Activated naive CD8-positive, alpha-beta T cell treated with anti-CD3 and anti-CD28 coated beads for 36 hours (primary cell): ENCODE measurements around the gene PATE3. TPM values are rescaled to one million over a fixed set of nuclear protein-coding genes. Genes with fewer than 3 reads are reported as not detected.

ENCODE experiments used
- DNase-seq: peaks from one replicate; pipeline ENCODE4 v3.0.0; 2021
- H3K27ac Mint-ChIP-seq: one replicate; pipeline ENCODE4 v1.8.0; 2022; ENCODE audit warnings: mild to moderate bottlenecking, moderate library complexity, mixed read lengths
- H3K27me3 Mint-ChIP-seq: one replicate; pipeline ENCODE4 v1.8.0; 2022; ENCODE audit warnings: mild to moderate bottlenecking, mixed read lengths
- H3K36me3 Mint-ChIP-seq: one replicate; pipeline ENCODE4 v1.8.0; 2021; ENCODE audit warnings: mild to moderate bottlenecking, mixed read lengths
- H3K4me1 Mint-ChIP-seq: one replicate; pipeline ENCODE4 v1.8.0; 2021; ENCODE audit warnings: mixed read lengths
- H3K4me3 Mint-ChIP-seq: one replicate; pipeline ENCODE4 v1.8.0; 2022; ENCODE audit warnings: mild to moderate bottlenecking, moderate library complexity, mixed read lengths
- H3K9me3 Mint-ChIP-seq: one replicate; pipeline ENCODE4 v1.8.0; 2022; ENCODE audit warnings: mixed read lengths
- total RNA-seq, 2 experiments: library from RNA; stranded (reverse); gene quantifications; one replicate each; pipeline ENCODE4 v1.2.3, GENCODE V29; 2021

Gene PATE3, protein sequence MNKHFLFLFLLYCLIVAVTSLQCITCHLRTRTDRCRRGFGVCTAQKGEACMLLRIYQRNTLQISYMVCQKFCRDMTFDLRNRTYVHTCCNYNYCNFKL
- not detected for total RNA-seq

- Mint-ChIP-seq H3K9me3 (peaks cover 1% of the 10 kb centered on the region), H3K27ac (no peak within 1 kb of the TSS), H3K4me3 (no peak within 1 kb of the TSS), H3K27me3 (no peaks in the 10 kb centered on the region), H3K4me1 (no peaks in the 10 kb centered on the region), H3K36me3 (no peaks in the 10 kb centered on the region)
- DNase-seq: no peak
Observed at GRCh38 chr11:125787827-125788226, at the start of gene PATE3. TSS of gene PATE3 (plus strand) at chr11:125788127. CDS start at chr11:125788152, 25 bp downstream.

DNA sequence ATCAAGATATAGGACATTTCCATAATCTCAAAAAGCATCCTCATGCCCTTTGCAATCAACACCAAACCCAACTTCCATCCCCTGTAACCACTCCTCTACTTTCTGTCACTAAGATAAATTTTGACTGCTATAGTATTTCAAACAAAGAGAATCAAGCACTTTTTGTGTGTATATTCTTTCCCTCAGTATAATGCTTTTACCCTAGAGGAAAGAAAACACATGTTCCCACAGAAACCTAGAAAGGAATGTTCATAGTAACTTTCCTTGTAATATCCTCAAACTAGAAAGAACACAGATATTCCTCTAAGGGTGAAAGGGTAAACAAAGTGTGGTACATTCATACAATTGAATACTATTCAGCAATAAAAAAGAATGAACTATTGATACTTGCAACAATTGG lies 47.3 kb upstream of the PATE3 start:
- Mint-ChIP-seq H3K27ac (no peak overlapping the region), H3K36me3 (no peaks in the 10 kb centered on the region), H3K9me3 (peaks cover 7% of the 10 kb centered on the region), H3K4me1 (no peaks in the 10 kb centered on the region), H3K27me3 (peaks cover 10% of the 10 kb centered on the region), H3K4me3 (no peak overlapping the region)
- no peak for DNase-seq

GRCh38 chr11:125743681-125744080 lies 44.2 kb upstream of the PATE3 start:
- Mint-ChIP-seq H3K27me3 (peaks cover 10% of the 10 kb centered on the region), H3K4me3 (no peak overlapping the region)

DNA sequence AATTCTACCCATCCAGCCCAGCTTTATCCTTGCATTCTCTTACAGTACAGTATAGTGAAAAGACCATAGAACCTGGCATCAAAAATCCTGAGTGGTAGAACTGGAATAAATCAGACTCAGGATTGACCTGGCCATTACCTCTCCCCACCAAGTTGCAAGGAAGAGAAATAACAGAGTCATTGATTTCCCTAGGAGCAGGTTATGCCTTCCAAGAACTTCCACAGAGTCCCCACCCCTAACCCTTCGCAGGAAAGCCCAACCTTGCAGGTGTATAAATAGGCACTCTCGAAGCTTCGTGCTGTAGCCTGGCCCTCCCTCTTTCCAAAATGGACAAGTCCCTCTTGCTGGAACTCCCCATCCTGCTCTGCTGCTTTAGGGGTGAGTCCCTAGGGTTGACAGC lies 41.9 kb upstream of the PATE3 start, which contains the start of gene PATE1:
Gene PATE1 (plus strand): TSS at position 301 of the 400 bp plus-strand sequence. CDS start 26 bp downstream, at position 327.
- Mint-ChIP-seq H3K4me3 (no peak within 1 kb of the TSS), H3K27me3 (peaks cover 14% of the 10 kb centered on the region)

More at GRCh38 chr11:125743681-125744080, 44.2 kb upstream of the PATE3 start:
- Mint-ChIP-seq H3K36me3 (no peaks in the 10 kb centered on the region), H3K27ac (no peak overlapping the region), H3K4me1 (no peaks in the 10 kb centered on the region), H3K9me3 (no peaks in the 10 kb centered on the region)
- no peak for DNase-seq

DNA sequence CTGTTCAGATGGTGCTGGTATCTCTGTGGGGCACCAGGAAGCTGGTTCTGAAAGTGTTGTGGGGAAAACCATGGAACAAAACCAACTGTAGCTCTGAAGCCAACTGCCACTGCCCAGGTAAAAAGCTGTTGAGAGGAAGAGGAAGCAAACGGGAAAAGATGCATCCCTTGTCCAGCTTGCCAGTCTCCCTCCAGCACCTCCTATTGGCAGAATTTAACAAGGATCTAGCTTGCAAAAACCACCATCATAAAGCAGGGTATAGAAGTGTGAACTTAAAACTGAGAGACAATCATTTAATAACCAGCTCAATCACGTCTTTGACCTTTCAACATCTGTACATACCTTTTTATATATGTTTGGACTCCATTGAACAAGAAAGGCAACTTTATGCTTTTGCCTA lies 37.3 kb upstream of the PATE3 start:
- Mint-ChIP-seq H3K9me3 (no peaks in the 10 kb centered on the region), H3K27me3 (peaks cover 15% of the 10 kb centered on the region), H3K4me1 (no peaks in the 10 kb centered on the region), H3K4me3 (no peak overlapping the region), H3K36me3 (no peaks in the 10 kb centered on the region), H3K27ac (no peak overlapping the region)
- no peak for DNase-seq

More for the DNA sequence above, 41.9 kb upstream of the PATE3 start, which contains the start of gene PATE1:
- no peaks in the 10 kb centered on the region for H3K9me3 Mint-ChIP-seq
- H3K36me3 Mint-ChIP-seq: no peaks in the 10 kb centered on the region
- H3K27ac Mint-ChIP-seq: no peak within 1 kb of the TSS
- no peaks in the 10 kb centered on the region for H3K4me1 Mint-ChIP-seq
- DNase-seq: no peak

- H3K4me1 Mint-ChIP-seq: no peaks in the 10 kb centered on the region
- no peak overlapping the region for H3K27ac Mint-ChIP-seq
- H3K27me3 Mint-ChIP-seq: peaks cover 21% of the 10 kb centered on the region
- peaks cover 2% of the 10 kb centered on the region for H3K36me3 Mint-ChIP-seq
- H3K4me3 Mint-ChIP-seq: no peak overlapping the region
- DNase-seq: no peak
- peaks cover 11% of the 10 kb centered on the region for H3K9me3 Mint-ChIP-seq
Observed at GRCh38 chr11:125756050-125756449, 31.9 kb upstream of the PATE3 start.

- H3K9me3 Mint-ChIP-seq: peaks cover 11% of the 10 kb centered on the region
- H3K4me3 Mint-ChIP-seq: no peak overlapping the region
- H3K4me1 Mint-ChIP-seq: no peaks in the 10 kb centered on the region
- no peak overlapping the region for H3K27ac Mint-ChIP-seq
- H3K36me3 Mint-ChIP-seq: peaks cover 2% of the 10 kb centered on the region
- peaks cover 11% of the 10 kb centered on the region for H3K27me3 Mint-ChIP-seq
- DNase-seq: no peak
Observed at GRCh38 chr11:125762445-125762844, 25.5 kb upstream of the PATE3 start.

DNA sequence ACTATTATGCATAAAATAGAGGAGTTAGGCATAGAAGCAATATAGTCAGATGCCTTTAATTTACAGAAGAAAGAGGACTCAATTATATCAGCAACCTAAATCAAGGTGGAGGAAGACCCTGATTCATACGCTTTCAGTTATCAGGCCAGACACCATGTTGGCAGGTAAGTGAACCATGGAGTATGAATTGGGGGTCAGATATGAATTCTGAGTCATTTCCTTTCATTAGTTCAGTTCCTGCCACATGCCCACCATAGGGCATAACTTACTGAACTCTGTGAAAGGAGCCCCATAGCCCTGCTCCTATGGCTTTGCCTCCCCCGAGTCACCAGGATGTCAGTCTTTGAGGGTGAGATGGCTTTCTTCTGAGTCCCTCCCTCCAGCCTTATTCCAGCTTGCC lies 24.4 kb upstream of the PATE3 start:
- DNase-seq: no peak
- H3K36me3 Mint-ChIP-seq: peaks cover 2% of the 10 kb centered on the region
- H3K4me1 Mint-ChIP-seq: no peaks in the 10 kb centered on the region
- H3K4me3 Mint-ChIP-seq: no peak overlapping the region
- H3K27ac Mint-ChIP-seq: no peak overlapping the region
- peaks cover 5% of the 10 kb centered on the region for H3K9me3 Mint-ChIP-seq
- H3K27me3 Mint-ChIP-seq: peaks cover 20% of the 10 kb centered on the region

DNA sequence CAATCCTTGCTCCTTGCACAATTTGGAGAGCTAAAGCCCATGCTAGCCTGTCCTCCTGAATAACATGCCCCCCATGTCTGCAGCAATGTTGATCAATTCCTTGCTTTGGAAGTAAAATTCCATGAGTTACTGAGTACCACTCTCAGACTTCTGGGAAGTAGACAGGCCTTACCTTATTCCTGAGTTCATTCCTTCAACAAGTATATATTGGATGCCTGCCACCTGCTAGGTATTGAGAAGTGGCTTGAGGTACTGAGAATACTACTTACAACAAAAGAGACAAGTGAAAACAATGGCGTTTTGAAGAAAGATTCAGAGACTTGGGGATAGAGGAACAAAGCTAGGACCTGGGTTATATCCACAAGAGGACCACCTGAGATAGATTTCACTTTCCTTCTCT lies 21.7 kb upstream of the PATE3 start:
- Mint-ChIP-seq H3K4me3 (no peak overlapping the region), H3K27ac (no peak overlapping the region), H3K36me3 (no peaks in the 10 kb centered on the region), H3K27me3 (peaks cover 25% of the 10 kb centered on the region), H3K9me3 (no peaks in the 10 kb centered on the region), H3K4me1 (no peaks in the 10 kb centered on the region)
- DNase-seq: no peak

GRCh38 chr11:125768336-125769046 lies 19.4 kb upstream of the PATE3 start:
- peaks cover 30% of the 10 kb centered on the region for H3K27me3 Mint-ChIP-seq
- no peaks in the 10 kb centered on the region for H3K4me1 Mint-ChIP-seq
- H3K36me3 Mint-ChIP-seq: no peaks in the 10 kb centered on the region
- H3K9me3 Mint-ChIP-seq: no peaks in the 10 kb centered on the region
- H3K27ac Mint-ChIP-seq: no peak overlapping the region
- H3K4me3 Mint-ChIP-seq: no peak overlapping the region
- DNase-seq: no peak

DNA sequence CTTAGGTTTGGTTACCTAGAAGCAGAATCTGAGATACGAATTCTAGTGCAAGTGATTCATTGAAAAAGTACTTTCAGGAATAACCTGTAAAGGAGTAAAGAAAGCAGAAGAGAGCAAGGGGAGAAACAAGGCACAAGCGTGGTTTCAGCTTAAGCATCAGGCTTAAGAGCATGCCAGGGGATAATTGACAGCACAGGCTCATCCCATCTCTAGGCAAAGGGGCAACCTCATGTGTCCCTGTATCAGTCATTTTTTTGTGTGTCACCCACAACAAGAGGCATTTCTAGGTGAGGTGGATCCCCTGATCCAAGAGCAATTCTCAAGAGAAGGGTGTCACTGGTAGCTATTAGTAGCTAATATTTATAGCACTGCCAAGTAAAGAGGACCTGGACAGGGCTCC lies 17.3 kb upstream of the PATE3 start:
- Mint-ChIP-seq H3K36me3 (no peaks in the 10 kb centered on the region), H3K4me1 (no peaks in the 10 kb centered on the region), H3K9me3 (no peaks in the 10 kb centered on the region), H3K27me3 (peaks cover 30% of the 10 kb centered on the region), H3K4me3 (no peak overlapping the region), H3K27ac (no peak overlapping the region)
- DNase-seq: no peak

DNA sequence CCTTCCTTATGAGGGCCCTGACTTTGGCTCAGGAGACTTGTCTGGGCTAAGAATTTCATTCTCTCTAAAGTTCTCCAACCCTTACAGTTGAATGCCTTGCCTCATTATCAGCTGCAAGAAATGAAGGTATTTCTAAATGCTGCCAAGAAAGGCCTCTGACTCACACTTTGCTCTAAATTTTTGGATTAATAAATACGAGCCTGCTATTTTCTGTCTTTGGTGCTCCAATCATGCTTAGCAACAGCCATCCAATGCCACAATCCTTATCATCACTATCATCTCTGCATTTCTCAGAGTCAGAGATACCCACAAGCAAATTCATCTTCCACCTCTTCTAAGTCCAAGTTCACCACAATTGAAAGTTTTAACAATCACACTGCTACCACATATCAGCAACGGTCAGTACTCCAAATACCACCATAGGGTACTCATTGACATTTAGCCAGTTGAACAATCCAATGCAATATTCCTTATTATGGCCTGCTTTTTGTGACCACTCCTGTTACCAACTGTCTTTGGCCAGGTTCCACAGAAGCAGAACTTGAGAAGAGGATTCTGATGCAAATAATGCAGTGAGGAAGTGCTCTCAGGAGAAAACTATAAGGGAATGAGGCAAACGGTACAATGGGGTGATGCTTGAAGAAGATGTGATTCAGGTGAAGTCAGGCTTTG lies 15.0 kb upstream of the PATE3 start:
- Mint-ChIP-seq H3K27ac (no peak overlapping the region), H3K4me3 (no peak overlapping the region), H3K27me3 (peaks cover 26% of the 10 kb centered on the region), H3K36me3 (no peaks in the 10 kb centered on the region), H3K9me3 (no peaks in the 10 kb centered on the region), H3K4me1 (no peaks in the 10 kb centered on the region)
- DNase-seq: no peak

DNA sequence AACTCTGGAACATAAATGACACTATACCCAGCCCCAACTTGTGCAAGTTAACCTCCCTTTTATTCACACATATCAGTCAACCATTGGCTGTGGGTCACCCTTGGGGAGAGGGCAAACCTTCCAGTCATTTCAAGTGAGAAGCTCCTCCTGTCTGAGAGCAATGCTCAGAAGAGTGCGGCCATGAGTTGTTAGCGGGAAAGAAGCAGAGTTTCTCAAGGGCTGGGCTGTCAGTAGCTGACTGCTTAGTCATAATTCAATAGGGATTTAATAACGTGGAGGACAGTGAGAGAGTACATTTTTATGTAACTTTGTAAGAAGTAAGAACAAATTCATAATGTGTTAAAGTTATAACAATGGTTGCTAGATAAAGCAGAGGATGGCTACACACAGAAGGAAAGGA lies 14.4 kb upstream of the PATE3 start:
- no peak for DNase-seq
- no peak overlapping the region for H3K27ac Mint-ChIP-seq
- H3K36me3 Mint-ChIP-seq: no peaks in the 10 kb centered on the region
- H3K4me3 Mint-ChIP-seq: no peak overlapping the region
- H3K4me1 Mint-ChIP-seq: no peaks in the 10 kb centered on the region
- no peaks in the 10 kb centered on the region for H3K9me3 Mint-ChIP-seq
- peaks cover 24% of the 10 kb centered on the region for H3K27me3 Mint-ChIP-seq

DNA sequence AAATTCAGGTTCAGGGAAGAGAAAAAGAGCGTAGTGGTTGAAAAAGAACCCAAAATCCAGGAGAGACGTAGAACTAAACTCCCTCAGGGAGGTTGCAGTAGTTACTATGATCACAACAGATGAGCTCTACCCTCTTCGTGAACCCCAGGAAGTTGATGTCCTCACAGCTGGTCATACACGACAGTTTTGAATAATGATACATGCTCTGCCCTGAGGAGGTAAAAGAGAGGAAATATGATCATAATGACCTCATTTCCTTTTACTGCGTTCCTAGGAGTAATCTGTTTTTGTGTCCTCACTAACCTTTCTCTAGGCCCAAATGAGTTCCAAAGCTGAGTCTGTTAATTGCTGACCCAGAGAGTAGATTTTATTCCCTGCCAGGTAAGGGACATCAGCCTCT lies 10.6 kb upstream of the PATE3 start:
- Mint-ChIP-seq H3K9me3 (no peaks in the 10 kb centered on the region), H3K27me3 (peaks cover 20% of the 10 kb centered on the region), H3K4me3 (no peak overlapping the region), H3K4me1 (no peaks in the 10 kb centered on the region), H3K27ac (no peak overlapping the region), H3K36me3 (no peaks in the 10 kb centered on the region)
- DNase-seq: no peak

DNA sequence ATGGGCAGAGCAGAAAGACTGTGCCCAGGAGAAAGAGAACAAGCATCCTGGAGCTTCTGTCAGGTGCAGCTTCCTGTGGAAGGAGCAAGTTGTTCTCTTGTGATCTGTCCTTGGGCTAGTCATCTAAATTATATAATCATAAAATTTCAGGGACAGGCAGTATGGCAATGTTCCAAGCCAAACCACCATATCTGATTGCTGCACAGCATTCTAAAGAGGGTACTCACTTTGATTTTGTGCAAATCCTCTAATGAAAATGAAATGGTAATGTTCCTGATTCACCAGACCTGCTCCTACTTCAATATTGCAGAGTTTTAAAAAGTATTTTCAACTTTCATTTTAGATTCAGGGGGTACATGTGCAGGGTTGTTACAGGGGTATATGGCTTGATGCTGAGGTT lies 9.2 kb upstream of the PATE3 start, which contains the start of gene PATE2:
Gene PATE2 (minus strand): TSS at position 101 of the 400 bp plus-strand sequence. CDS start 55 bp downstream, at position 46.
- H3K36me3 Mint-ChIP-seq: no peaks in the 10 kb centered on the region
- peaks cover 1% of the 10 kb centered on the region for H3K9me3 Mint-ChIP-seq
- peaks cover 20% of the 10 kb centered on the region for H3K27me3 Mint-ChIP-seq
- H3K27ac Mint-ChIP-seq: no peak within 1 kb of the TSS
- no peak for DNase-seq
- no peak within 1 kb of the TSS for H3K4me3 Mint-ChIP-seq
- H3K4me1 Mint-ChIP-seq: no peaks in the 10 kb centered on the region
